Smooth muscle cell (in vitro differentiated cells): Measurements from ENCODE around the gene CENPX. TPM values are rescaled to one million over a fixed set of nuclear protein-coding genes. Genes with fewer than 3 reads are reported as not detected.

Source experiments
- DNase-seq: peaks from one replicate; lab custom pipeline; 2025; ENCODE audit not compliant: unreplicated experiment; lab: John Stamatoyannopoulos, UW
- H2AFZ ChIP-seq: fragments of 200-600 bp; sonication (generic); 2 replicates; pipeline ENCODE4 v1.6.0; 2016; ENCODE audit warnings: antibody characterized with exemption, low read depth, mild to moderate bottlenecking
- H3F3A ChIP-seq: fragments of 200-600 bp; sonication (generic); 2 replicates; pipeline ENCODE4 v1.6.0; 2017; ENCODE audit warnings: antibody characterized with exemption, low read depth
- H3K27ac ChIP-seq: fragments of 200-600 bp; sonication (generic); 2 replicates; pipeline ENCODE4 v1.5.1; 2016; ENCODE audit warnings: low read depth, mild to moderate bottlenecking
- H3K27me3 ChIP-seq: fragments of 200-600 bp; sonication (generic); 2 replicates; pipeline ENCODE4 v1.6.1; 2016; ENCODE audit warnings: low read depth, mild to moderate bottlenecking
- H3K36me3 ChIP-seq: fragments of 200-600 bp; sonication (generic); 2 replicates; pipeline ENCODE4 v1.5.1; 2016; ENCODE audit warnings: low read depth
- H3K4me1 ChIP-seq: fragments of 200-600 bp; sonication (generic); 2 replicates; pipeline ENCODE4 v1.5.1; 2016; ENCODE audit warnings: low read depth
- H3K4me2 ChIP-seq: fragments of 200-600 bp; sonication (generic); 2 replicates; pipeline ENCODE4 v1.6.0; 2016; ENCODE audit warnings: mild to moderate bottlenecking
- H3K4me3 ChIP-seq: fragments of 200-600 bp; sonication (generic); 2 replicates; pipeline ENCODE4 v1.5.1; 2016; ENCODE audit warnings: mild to moderate bottlenecking
- H3K79me2 ChIP-seq: fragments of 200-600 bp; sonication (generic); 2 replicates; pipeline ENCODE4 v1.6.0; 2016; ENCODE audit warnings: low read depth, mild to moderate bottlenecking
- H3K9ac ChIP-seq: fragments of 200-600 bp; sonication (generic); 2 replicates; pipeline ENCODE4 v1.6.0; 2016; ENCODE audit warnings: low read depth
- H3K9me3 ChIP-seq: fragments of 200-600 bp; sonication (generic); replicated peaks from 2 replicates; pipeline ENCODE4 v1.5.1; 2016; ENCODE audit warnings: low read depth
- H4K20me1 ChIP-seq: fragments of 200-600 bp; sonication (generic); 2 replicates; pipeline ENCODE4 v1.6.0; 2016; ENCODE audit warnings: low read depth
- WGBS: methylation state at CpG from one replicate; pipeline ENCODE4 v1.1.7; 2016; ENCODE audit warnings: low lambda C conversion rate; 5-methylcytosine and 5-hydroxymethylcytosine counted together
- polyA plus RNA-seq: library from polyadenylated mRNA; unstranded; fragments of >200 nt; fragmentation: Nextera tagmentation; extraction: Ambion mirVana; gene quantifications from 2 replicates; pipeline ENCODE4 v1.2.1, GENCODE V29; 2016
- total RNA-seq: library from RNA; depleted of rRNA; stranded (reverse); fragments of >200 nt; gene quantifications from 2 replicates; pipeline ENCODE4 v1.2.3, GENCODE V29; 2014
- TF ChIP-seq, protein P1 (sequence below): fragments of 200-600 bp; sonication (generic); IDR thresholded peaks from 2 replicates; pipeline ENCODE4 v1.5.1; 2017; ENCODE audit warnings: borderline replicate concordance, mild to moderate bottlenecking, antibody characterized with exemption; ENCODE audit not compliant: insufficient read depth, poor library complexity, severe bottlenecking

The CENPX gene
- total and polyA plus RNA-seq, 2 experiments from 2014 or later = 44.6 to 57.5 TPM

DNA sequence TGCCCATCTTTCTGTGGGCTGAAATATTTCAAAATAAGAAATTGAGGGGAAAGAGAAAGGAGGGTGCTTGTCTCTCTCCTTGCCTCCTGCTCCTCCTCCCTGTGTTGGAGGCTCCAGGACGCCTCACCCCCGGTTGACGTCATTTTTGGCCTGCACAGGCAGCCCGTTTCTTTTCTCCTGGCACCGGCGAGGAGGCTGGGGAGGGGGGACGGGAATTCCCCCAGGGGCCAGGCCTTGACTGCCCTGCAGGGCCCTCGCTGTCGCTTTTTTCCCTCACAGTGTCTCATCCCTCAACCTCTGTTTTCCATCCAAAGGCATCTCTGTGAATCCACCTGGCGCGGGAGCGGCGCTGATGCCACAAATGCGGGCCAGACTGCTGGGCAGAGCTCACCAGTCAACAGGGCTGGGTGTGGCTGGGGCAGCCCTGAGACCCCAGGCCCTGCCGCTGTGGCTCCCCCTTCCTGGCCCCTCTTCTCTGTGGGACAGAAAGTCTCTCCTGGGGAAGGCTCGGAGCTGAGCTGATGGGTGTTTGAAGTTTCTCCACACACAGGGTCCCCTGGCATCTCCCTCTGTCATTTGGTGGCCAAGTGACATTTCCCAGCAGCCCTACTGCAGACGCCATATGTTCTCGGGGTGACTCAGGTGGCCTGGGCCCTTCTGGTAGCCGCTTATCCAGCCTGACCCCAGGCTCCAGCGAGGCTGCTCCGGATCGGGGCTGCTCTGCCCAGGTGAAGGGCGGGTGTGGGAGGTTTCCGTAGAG, 16.0 kb downstream of the CENPX start:
- H3K4me2 ChIP-seq = no peak overlapping the region
- no peak overlapping the region for H3K9ac ChIP-seq
- WGBS = 77% methylated on average over 24 of the region's 24 CpGs

DNA sequence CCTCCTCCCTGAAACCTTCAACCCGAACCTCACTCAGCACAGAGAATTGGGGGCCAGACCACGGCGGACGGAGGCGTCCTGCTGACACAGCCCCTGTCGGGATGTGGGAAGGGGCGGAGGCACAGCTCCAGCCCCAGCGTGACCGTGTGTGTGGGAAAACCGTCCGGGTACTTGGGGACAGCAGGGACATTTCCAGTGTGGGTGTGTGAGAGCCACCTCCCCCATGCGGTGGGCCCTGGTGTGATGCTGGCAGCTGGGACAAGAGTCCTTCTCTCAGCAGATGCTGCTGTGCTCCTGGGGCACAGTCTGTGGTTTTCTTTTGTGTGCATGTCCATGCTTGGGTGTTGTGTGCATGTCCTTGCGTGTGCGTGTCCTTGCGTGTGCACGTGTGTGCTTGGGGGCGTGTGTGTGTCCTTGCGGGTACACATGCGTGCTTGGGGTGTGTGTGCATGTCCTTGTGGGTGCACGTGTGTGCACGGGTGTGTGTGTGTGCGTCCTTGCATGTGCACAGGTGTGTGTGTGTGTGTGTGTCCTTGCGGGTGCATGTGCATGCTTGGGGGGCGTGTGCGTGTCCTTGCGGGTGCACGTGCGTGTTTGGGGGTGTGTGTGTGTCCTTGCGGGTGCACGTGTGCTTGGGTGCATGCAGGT, 16.9 kb downstream of the CENPX start:
- peaks cover 6% of the 10 kb centered on the region for H3K4me1 ChIP-seq
- H3K79me2 ChIP-seq = no peaks in the 10 kb centered on the region
- H3K9ac ChIP-seq = no peak overlapping the region
- TF ChIP-seq, protein P1, sequence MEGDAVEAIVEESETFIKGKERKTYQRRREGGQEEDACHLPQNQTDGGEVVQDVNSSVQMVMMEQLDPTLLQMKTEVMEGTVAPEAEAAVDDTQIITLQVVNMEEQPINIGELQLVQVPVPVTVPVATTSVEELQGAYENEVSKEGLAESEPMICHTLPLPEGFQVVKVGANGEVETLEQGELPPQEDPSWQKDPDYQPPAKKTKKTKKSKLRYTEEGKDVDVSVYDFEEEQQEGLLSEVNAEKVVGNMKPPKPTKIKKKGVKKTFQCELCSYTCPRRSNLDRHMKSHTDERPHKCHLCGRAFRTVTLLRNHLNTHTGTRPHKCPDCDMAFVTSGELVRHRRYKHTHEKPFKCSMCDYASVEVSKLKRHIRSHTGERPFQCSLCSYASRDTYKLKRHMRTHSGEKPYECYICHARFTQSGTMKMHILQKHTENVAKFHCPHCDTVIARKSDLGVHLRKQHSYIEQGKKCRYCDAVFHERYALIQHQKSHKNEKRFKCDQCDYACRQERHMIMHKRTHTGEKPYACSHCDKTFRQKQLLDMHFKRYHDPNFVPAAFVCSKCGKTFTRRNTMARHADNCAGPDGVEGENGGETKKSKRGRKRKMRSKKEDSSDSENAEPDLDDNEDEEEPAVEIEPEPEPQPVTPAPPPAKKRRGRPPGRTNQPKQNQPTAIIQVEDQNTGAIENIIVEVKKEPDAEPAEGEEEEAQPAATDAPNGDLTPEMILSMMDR = no peak
- DNase-seq = no peak
- H3K36me3 ChIP-seq = no peaks in the 10 kb centered on the region
- H4K20me1 ChIP-seq = no peaks in the 10 kb centered on the region
- peaks cover 12% of the 10 kb centered on the region for H3F3A ChIP-seq
- no peaks in the 10 kb centered on the region for H3K27me3 ChIP-seq
- no peaks in the 10 kb centered on the region for H3K9me3 ChIP-seq
- WGBS = 85% methylated on average over 30 of the region's 30 CpGs
- no peak overlapping the region for H3K27ac ChIP-seq
- H3K4me3 ChIP-seq = no peak overlapping the region
- H2AFZ ChIP-seq = no peak overlapping the region
- H3K4me2 ChIP-seq = no peak overlapping the region

More for the DNA sequence above, 16.0 kb downstream of the CENPX start:
- Histone ChIP-seq H4K20me1 (no peaks in the 10 kb centered on the region), H3F3A (peaks cover 12% of the 10 kb centered on the region), H3K36me3 (no peaks in the 10 kb centered on the region), H3K4me1 (peaks cover 6% of the 10 kb centered on the region), H3K27ac (no peak overlapping the region), H3K79me2 (no peaks in the 10 kb centered on the region), H3K4me3 (no peak overlapping the region), H3K27me3 (no peaks in the 10 kb centered on the region), H3K9me3 (no peaks in the 10 kb centered on the region), H2AFZ (no peak overlapping the region)
- TF ChIP-seq, protein P1 = no peak
- no peak for DNase-seq

DNA sequence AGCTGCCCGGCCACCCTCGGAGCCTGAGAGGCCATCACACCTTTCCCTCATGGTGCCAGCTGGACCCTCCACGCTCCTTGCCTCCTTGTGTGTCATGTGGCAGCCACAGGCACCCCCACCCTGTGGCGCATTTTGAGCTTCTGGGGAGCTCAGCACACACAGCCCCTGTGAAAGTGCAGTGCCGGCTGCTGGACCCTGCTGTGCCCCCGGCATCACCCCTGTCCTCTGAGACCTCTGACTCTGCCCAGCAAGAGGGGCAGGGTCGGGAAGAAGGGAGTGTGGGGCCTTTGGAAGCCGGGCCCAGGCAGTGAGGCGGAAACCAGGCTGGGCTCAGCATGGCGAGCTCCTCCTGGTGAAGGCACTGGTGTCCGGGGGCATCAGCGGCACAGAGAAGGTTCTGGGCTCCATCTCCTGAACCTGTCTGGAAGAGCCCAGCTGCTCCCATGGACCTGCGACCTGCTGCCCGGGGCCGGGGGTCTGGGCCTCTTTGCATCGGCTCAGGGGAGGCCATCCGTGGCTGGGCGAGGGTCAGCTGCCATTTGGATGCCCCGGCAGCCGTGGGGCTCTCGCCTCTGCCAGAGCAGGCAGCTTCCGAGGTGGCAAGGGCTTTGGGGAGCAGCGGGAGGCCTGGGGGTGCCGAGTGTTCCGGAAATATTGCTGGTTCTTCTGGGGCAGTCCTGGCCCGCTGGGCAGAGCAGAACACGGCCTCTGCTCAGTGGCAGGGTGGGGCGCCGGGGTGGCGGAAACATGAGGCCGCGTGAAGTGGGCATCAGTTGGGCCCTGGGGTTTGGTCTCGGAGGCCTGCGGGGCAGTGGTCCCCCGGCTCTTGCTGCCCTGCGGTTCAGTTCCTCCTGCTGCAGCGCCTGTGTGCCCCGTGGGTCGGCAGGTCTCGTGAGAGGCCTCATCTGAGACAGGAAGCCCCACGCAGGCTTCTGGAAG, 17.9 kb downstream of the CENPX start:
- Histone ChIP-seq H3K79me2 (no peaks in the 10 kb centered on the region), H3K27ac (peak overlapping the region; percentile 90), H3K4me1 (peaks cover 6% of the 10 kb centered on the region), H3K36me3 (no peaks in the 10 kb centered on the region), H3F3A (peaks cover 12% of the 10 kb centered on the region), H3K4me2 (peak overlapping the region; percentile 74), H3K9me3 (no peaks in the 10 kb centered on the region), H3K4me3 (no peak overlapping the region), H2AFZ (no peak overlapping the region), H4K20me1 (no peaks in the 10 kb centered on the region), H3K27me3 (no peaks in the 10 kb centered on the region), H3K9ac (peak overlapping the region; percentile 62)
- TF ChIP-seq, protein P1 = no peak
- DNase-seq = no peak
- 94% methylated on average over 40 of the region's 41 CpGs for WGBS
